Duodenal mucosa (tissue), 2 donors: ENCODE measurements around the gene NEUROD6.

Source experiments
- H3K27ac ChIP-seq: one replicate; pipeline ENCODE4 v1.7.0; 2013; ENCODE audit warnings: low read depth, low read length
- H3K27me3 ChIP-seq, 2 donors: one replicate each; pipeline ENCODE4 v1.7.0; 2013; ENCODE audit warnings: low read length in 2 of 2, control low read depth in 1 of 2; ENCODE audit not compliant: insufficient read depth in 2 of 2, control insufficient read depth in 1 of 2
- H3K36me3 ChIP-seq, 2 donors: one replicate each; pipeline ENCODE4 v1.7.0; 2013; ENCODE audit warnings: low read length in 2 of 2, control low read depth in 1 of 2; ENCODE audit not compliant: insufficient read depth in 2 of 2, control insufficient read depth in 1 of 2
- H3K4me1 ChIP-seq, 2 donors: one replicate each; pipeline ENCODE4 v1.7.0; 2013; ENCODE audit warnings: low read length in 2 of 2, control low read depth in 1 of 2; ENCODE audit not compliant: insufficient read depth in 2 of 2, control insufficient read depth in 1 of 2
- H3K4me3 ChIP-seq, 2 donors: one replicate each; pipeline ENCODE4 v1.7.0; 2013; ENCODE audit warnings: low read length in 2 of 2, low read depth in 1 of 2
- H3K9ac ChIP-seq, 2 donors: one replicate each; pipeline ENCODE4 v1.7.0; 2013; ENCODE audit warnings: low read length in 2 of 2, low read depth in 1 of 2
- H3K9me3 ChIP-seq, 2 donors: one replicate each; pipeline ENCODE4 v1.7.0; 2013; ENCODE audit warnings: low read length in 2 of 2, control low read depth in 1 of 2; ENCODE audit not compliant: control insufficient read depth in 1 of 2

The NEUROD6 gene

DNA sequence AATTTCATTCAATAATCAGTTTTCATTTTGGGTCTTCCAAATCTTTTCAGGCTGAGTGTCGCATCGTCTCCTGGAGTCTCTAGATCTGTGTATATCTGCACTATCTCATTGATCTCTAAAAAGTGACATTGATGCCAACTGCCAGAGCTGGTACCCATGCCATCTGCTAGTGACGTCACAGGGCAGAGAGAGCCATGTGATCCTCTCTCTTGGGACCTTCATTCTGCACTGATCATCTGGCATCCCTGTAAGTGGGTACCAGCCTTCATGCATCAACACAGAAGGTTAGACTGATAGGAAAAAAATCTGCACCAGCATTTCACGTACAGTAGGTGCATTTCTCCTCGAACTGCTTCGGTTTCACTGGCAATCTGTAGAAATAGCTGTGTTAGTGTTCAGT is at the start of gene NEUROD6:
TSS of gene NEUROD6 (minus strand) at position 124 of the 400 bp plus-strand sequence. CDS start 1,458 bp downstream, outside the sequence.
- H3K27ac ChIP-seq, result no peak within 1 kb of the TSS
- H3K4me3 ChIP-seq, result no peak within 1 kb of the TSS
- H3K27me3 ChIP-seq, result peaks cover 0 to 9% of the 10 kb centered on the region in 2 donors
- H3K4me1 ChIP-seq, result no peaks in the 10 kb centered on the region
- H3K9ac ChIP-seq, result no peak within 1 kb of the TSS
- H3K36me3 ChIP-seq, result no peaks in the 10 kb centered on the region
- H3K9me3 ChIP-seq, result no peaks in the 10 kb centered on the region

- Histone ChIP-seq H3K27ac (no peak overlapping the region), H3K9me3 (peaks cover 0 to 6% of the 10 kb centered on the region in 2 donors)
Measured at GRCh38 chr7:31384466-31384865, 43.9 kb upstream of the NEUROD6 start.

GRCh38 chr7:31382722-31383121 is 42.2 kb upstream of the NEUROD6 start:
- H3K4me3 ChIP-seq, result no peak overlapping the region
- no peaks in the 10 kb centered on the region for H3K27me3 ChIP-seq
- H3K9ac ChIP-seq, result no peak overlapping the region
- peaks cover 0 to 5% of the 10 kb centered on the region in 2 donors for H3K4me1 ChIP-seq
- H3K27ac ChIP-seq, result no peak overlapping the region
- peaks cover 0 to 6% of the 10 kb centered on the region in 2 donors for H3K9me3 ChIP-seq
- H3K36me3 ChIP-seq, result no peaks in the 10 kb centered on the region

More at GRCh38 chr7:31384466-31384865, 43.9 kb upstream of the NEUROD6 start:
- Histone ChIP-seq H3K27me3 (no peaks in the 10 kb centered on the region), H3K4me3 (no peak overlapping the region), H3K4me1 (peaks cover 0 to 5% of the 10 kb centered on the region in 2 donors), H3K36me3 (no peaks in the 10 kb centered on the region), H3K9ac (no peak overlapping the region)

DNA sequence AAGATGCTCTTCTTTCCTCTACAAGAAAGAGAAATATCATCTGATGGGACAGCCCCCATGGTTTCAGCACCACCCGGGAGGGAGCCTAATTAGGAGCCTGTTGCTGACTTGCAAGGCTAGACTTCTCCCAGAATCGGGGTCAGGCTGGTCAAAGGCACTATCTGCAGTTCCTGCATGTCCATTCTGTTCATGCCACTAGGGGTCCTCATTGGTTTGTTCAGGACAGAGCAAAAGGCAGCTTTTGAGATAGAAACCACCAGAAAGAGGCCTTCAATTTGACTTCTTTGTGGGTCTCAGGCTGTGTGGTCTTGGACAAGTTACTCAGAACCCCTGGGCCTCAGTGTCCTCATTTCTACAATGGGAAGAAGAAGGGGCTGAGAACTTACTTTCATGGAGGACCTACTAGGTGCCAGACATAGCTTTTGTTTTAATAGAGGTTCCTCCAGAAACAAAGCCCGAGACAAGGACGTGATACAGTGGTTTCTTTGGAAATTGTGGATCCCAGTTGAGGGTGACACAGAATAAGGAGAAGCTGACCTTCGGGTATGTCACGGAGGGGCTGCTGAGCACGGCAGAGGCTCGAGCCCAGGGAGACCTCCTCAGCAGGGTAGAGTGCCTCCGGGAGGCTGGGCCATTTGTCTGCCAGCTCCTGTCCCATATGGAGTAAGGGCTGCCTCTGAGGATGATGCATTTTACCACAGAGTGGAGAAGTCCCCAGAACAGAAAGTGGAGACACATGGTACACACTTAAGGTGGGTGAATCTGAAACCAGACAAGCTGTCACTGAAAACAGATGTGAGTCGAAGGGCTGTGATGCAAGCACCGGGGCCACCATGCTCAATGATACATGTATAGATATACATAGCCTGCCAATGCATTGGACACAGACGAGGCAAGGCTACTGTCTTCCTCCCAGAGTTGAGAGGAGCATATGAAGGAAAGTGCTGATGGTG is 33.1 kb upstream of the NEUROD6 start:
- no peak overlapping the region for H3K9ac ChIP-seq

DNA sequence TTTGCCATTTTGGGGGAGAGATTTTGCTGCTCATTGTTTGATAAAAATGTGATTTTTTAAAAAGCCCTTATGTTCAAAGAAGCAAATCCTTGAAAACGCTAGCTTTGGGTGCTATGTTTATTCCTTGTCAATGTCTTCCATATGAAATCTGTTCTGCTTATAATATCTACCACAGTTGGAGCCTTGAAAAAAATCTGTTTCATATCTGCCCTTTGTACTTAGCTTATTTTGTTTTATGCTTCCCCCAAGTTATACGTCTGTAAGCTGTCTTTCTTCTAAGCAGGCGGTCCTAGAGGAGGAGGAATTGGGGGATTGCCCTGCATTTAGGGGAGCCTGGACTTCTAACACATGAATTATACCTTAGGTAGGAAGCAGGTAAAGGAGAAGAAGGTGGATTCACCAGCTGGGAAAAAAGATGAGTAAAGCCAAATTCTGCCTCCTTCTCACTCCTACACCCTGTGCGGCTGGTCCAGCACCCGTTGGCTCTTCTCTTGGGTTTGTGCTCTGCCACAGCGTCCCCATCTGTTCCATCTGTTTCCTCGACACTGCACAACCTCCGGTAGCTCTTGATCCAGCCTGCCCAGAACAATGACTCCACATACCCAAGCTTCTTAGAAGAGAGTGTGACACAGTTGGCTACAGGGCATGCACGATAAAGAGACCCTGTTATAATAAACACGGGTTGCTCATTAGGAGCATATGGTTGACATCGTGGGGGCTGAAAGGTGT is 31.9 kb upstream of the NEUROD6 start:
- Histone ChIP-seq H3K27ac (no peak overlapping the region), H3K4me3 (no peak overlapping the region), H3K36me3 (no peaks in the 10 kb centered on the region), H3K9me3 (no peaks in the 10 kb centered on the region), H3K27me3 (no peaks in the 10 kb centered on the region), H3K4me1 (peaks cover 8% of the 10 kb centered on the region in 2 donors), H3K9ac (no peak overlapping the region)

More for the DNA sequence above, 33.1 kb upstream of the NEUROD6 start:
- Histone ChIP-seq H3K27me3 (no peaks in the 10 kb centered on the region), H3K4me1 (peaks cover 8% of the 10 kb centered on the region in 2 donors), H3K4me3 (no peak overlapping the region), H3K27ac (no peak overlapping the region), H3K9me3 (no peaks in the 10 kb centered on the region), H3K36me3 (no peaks in the 10 kb centered on the region)

DNA sequence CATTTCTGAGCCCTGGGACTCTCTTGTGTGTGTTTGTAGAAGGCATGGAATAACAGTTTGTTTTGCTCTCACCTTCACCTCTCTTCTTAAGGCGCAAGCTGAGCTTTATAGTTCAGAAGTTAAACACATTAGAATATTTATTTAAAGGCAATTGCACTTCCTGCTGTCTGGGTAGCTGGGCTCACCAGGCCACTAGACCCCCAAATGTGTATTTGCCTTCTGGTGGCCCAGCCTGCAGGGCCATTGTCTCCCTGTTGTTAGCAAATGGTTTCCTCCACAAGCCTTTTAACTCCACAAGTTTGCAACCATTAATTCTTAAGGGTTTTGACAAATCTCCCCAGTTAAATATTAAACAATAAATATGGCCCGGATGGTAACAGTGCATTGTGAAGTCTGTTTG is 31.1 kb upstream of the NEUROD6 start:
- Histone ChIP-seq H3K27me3 (no peaks in the 10 kb centered on the region), H3K4me3 (no peak overlapping the region), H3K4me1 (peaks cover 8 to 10% of the 10 kb centered on the region in 2 donors), H3K9me3 (no peaks in the 10 kb centered on the region), H3K27ac (no peak overlapping the region), H3K9ac (no peak overlapping the region), H3K36me3 (no peaks in the 10 kb centered on the region)

DNA sequence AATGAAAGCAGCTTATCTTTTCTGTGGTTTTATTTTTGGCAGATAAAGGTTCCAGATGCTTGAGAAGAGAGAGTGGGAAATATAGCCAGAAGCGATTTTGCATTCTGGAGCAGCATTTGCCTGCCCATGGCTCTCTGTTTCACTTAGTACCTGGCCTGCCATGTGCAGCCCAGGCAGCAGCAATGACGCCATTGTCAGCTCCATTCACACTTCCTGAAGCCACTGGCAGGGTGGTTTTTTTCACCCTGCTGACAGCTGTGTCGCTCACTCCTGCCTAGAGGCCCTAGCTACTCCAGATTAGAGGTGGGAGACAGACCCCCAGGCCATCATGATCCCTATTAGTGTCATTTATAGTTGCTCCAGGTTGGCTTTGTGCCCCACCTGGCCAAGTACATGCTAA is 30.1 kb upstream of the NEUROD6 start:
- no peaks in the 10 kb centered on the region for H3K36me3 ChIP-seq
- H3K27ac ChIP-seq, result no peak overlapping the region
- no peak overlapping the region for H3K9ac ChIP-seq
- H3K4me3 ChIP-seq, result no peak overlapping the region
- no peaks in the 10 kb centered on the region for H3K27me3 ChIP-seq
- H3K9me3 ChIP-seq, result no peaks in the 10 kb centered on the region
- peaks cover 8 to 19% of the 10 kb centered on the region in 2 donors for H3K4me1 ChIP-seq

DNA sequence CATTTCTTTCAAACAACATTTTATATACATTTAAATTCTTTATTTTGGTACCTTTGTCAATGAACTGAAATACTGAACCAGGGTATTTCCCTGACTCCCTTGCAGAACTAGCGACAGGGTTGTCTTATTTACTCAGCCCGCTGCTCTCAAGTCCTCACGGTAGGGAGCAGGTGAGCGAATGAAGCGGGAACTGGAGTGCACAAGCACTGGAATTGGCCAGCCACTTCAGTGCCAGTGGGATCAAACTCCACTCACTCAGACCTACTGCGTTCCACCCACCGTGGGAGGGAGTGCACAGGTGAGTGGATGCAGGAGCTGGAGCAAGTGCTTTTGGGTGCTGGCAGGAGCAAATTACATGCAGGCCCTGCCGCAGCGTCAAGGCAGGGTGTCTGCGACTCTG is 28.1 kb upstream of the NEUROD6 start:
- Histone ChIP-seq H3K4me3 (no peak overlapping the region), H3K9me3 (no peaks in the 10 kb centered on the region), H3K9ac (no peak overlapping the region), H3K27ac (no peak overlapping the region), H3K27me3 (no peaks in the 10 kb centered on the region), H3K36me3 (no peaks in the 10 kb centered on the region), H3K4me1 (peaks cover 8 to 19% of the 10 kb centered on the region in 2 donors)

GRCh38 chr7:31363496-31363895 is 23.0 kb upstream of the NEUROD6 start:
- H3K36me3 ChIP-seq, result no peaks in the 10 kb centered on the region
- H3K27ac ChIP-seq, result no peak overlapping the region
- peaks cover 0 to 11% of the 10 kb centered on the region in 2 donors for H3K4me1 ChIP-seq
- H3K9me3 ChIP-seq, result no peaks in the 10 kb centered on the region
- H3K27me3 ChIP-seq, result no peaks in the 10 kb centered on the region
- no peak overlapping the region for H3K9ac ChIP-seq
- H3K4me3 ChIP-seq, result no peak overlapping the region

DNA sequence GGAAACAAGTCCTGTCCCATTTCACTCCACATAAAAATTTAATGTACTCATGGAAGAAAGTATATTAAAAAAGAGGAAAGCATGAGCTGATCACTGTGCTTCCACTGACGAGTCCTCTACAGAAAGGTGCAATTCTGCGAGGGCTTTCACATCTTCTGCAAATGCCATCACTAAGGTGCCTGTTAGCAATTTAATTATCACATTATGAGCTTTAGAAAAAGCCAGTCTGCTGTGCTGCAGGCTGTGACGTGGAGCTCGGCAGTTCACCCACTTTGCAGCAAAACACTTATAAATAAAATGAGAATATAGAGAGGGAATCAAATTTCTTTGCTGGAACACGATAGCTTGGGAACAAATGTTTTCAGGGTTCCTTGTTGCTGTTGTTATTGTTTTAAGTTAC is 22.5 kb upstream of the NEUROD6 start:
- H3K27ac ChIP-seq, result no peak overlapping the region
- no peak overlapping the region for H3K9ac ChIP-seq
- H3K27me3 ChIP-seq, result no peaks in the 10 kb centered on the region
- no peaks in the 10 kb centered on the region for H3K36me3 ChIP-seq
- H3K4me3 ChIP-seq, result no peak overlapping the region
- peaks cover 0 to 11% of the 10 kb centered on the region in 2 donors for H3K4me1 ChIP-seq
- no peaks in the 10 kb centered on the region for H3K9me3 ChIP-seq
